ENCODE measurements around the gene TAGLN. TPM values are rescaled to one million over a fixed set of nuclear protein-coding genes. Genes with fewer than 3 reads are reported as not detected.

Gene TAGLN
- total and polyA plus RNA-seq, 2 of the 8 experiments (the other 6 are each of a cell fraction or from before 2014, with no cell fraction given), result 140 to 300 TPM

GRCh38 chr11:117218133-117218915, 19.2 kb downstream of the TAGLN start:
- Histone ChIP-seq H3K4me1 (replicated peaks in 1 of 4; ENCODE audit: control insufficient read depth in 3 of 4, insufficient read depth in 4 of 4, low read length in 3 of 4) (no peaks in the 10 kb centered on the region), H3K4me3 (ENCODE audit: extremely low read depth in 1 of 4, insufficient read depth in 2 of 4, low read depth in 3 of 4, low read length in 4 of 4) (no peak overlapping the region)
- no peak for FAIRE-seq

More at GRCh38 chr11:117218133-117218915, 19.2 kb downstream of the TAGLN start:
- DNase-seq (ENCODE audit: low read depth in 1 of 2, low spot score in 2 of 2), result no peak
- no peak overlapping the region for H3K18ac ChIP-seq (ENCODE audit: extremely low read depth, low read length)
- H3K56ac ChIP-seq (replicated peaks; ENCODE audit: insufficient read length, low read depth, low read length), result no peak overlapping the region
- H3K23ac ChIP-seq (ENCODE audit: insufficient read length), result no peak overlapping the region
- H2BK12ac ChIP-seq (ENCODE audit: low read depth, low read length), result no peak overlapping the region
- no peak overlapping the region for H2BK5ac ChIP-seq (ENCODE audit: low read depth, low read length)
- H4K8ac ChIP-seq (ENCODE audit: extremely low read depth, insufficient read depth, low read length), result no peak overlapping the region
- WGBS, 2 experiments (ENCODE audit: extremely low coverage in 1 of 2, insufficient coverage in 1 of 2, insufficient read length in 1 of 2, insufficient replicate concordance in 2 of 2, low coverage in 1 of 2, low lambda C conversion rate in 2 of 2, missing lambda C conversion rate in 1 of 2), result 89% methylated on average over 13 of the region's 15 CpGs; no CpG with 5 or more reads in 1 of the 2 experiments
- POLR2A ChIA-PET (ENCODE audit: partially characterized antibody), result interaction anchor here (1.1 to 4.0 kb wide), 3 partner anchors 10 to 18 kb away, joined by 3 to 15 read pairs (median 5); no protein-coding TSS in a partner anchor
- CTCF ChIA-PET (ENCODE audit: partially characterized antibody), result interaction anchor here (5.2 to 25.0 kb wide), 3 partner anchors 8 to 37 kb away, joined by 41 to 449 read pairs (median 359); partner anchors contain the start of genes SIDT2 and TAGLN
- H2AK5ac ChIP-seq (ENCODE audit: low read depth, low read length), result no peak overlapping the region
- peaks cover 0 to 1% of the 10 kb centered on the region in 2 experiments for H4K20me1 ChIP-seq (replicated peaks in 1 of 2; ENCODE audit: control insufficient read depth in 1 of 2, insufficient read depth in 2 of 2, low read length in 2 of 2)
- no peak overlapping the region for H2AFZ ChIP-seq (ENCODE audit: low read length)
- no peaks in the 10 kb centered on the region for H3K23me2 ChIP-seq (ENCODE audit: low read depth, low read length)
- peaks cover 9 to 30% (median 20%) of the 10 kb centered on the region in 4 experiments; a peak in 7 of 8 replicates for H3K36me3 ChIP-seq (ENCODE audit: control insufficient read depth in 2 of 4, insufficient read depth in 4 of 4, low read length in 3 of 4)
- H2BK120ac ChIP-seq (replicated peaks; ENCODE audit: low read depth, low read length), result no peak overlapping the region
- H3K9ac ChIP-seq (replicated peaks in 1 of 4; ENCODE audit: extremely low read depth in 1 of 4, low read depth in 3 of 4, low read length in 3 of 4), result no peak overlapping the region
- H2BK20ac ChIP-seq (ENCODE audit: low read length), result no peak overlapping the region
- no peak overlapping the region for H4K91ac ChIP-seq (replicated peaks; ENCODE audit: insufficient read length, low read length)
- H3K79me2 ChIP-seq (ENCODE audit: control insufficient read depth in 1 of 2, insufficient read depth in 2 of 2, low read length in 2 of 2), result no peaks in the 10 kb centered on the region; a peak in 1 of 4 replicates
- TF ChIP-seq CHD2 (IDR thresholded peaks at IDR 0.05; ENCODE audit: low read length) (no peak), SAP30 (IDR thresholded peaks at IDR 0.05; ENCODE audit: insufficient read depth, insufficient replicate concordance, low read length) (no peak)
- H3K27ac ChIP-seq (ENCODE audit: low read depth, low read length), result no peak overlapping the region
- H4K5ac ChIP-seq (ENCODE audit: insufficient read length, low read depth, low read length), result no peak overlapping the region
- H3K4ac ChIP-seq (replicated peaks; ENCODE audit: insufficient read length, low read depth, low read length), result no peak overlapping the region
- H3K79me1 ChIP-seq (ENCODE audit: low read depth, low read length), result no peaks in the 10 kb centered on the region
- no peaks in the 10 kb centered on the region for H3K27me3 ChIP-seq (replicated peaks in 1 of 4; ENCODE audit: control insufficient read depth in 3 of 4, extremely low read depth in 1 of 4, insufficient read depth in 3 of 4, low read length in 3 of 4)
- no peak overlapping the region for H2BK15ac ChIP-seq (ENCODE audit: low read length)
- no peak overlapping the region for H3K4me2 ChIP-seq (ENCODE audit: insufficient read depth in 1 of 2, low read depth in 2 of 2, low read length in 2 of 2)
- H3K14ac ChIP-seq (ENCODE audit: insufficient read length), result no peak overlapping the region
- no peaks in the 10 kb centered on the region for H3K9me3 ChIP-seq (ENCODE audit: insufficient read depth in 2 of 2, low read depth in 1 of 2, low read length in 1 of 2)
